ENCODE data around the gene MED13L. TPM values are rescaled to one million over a fixed set of nuclear protein-coding genes. Genes with fewer than 3 reads are reported as not detected.
A peak's percentile ranks its signal among the peaks of the same experiment; 100 is the strongest.

The MED13L gene
- total and polyA plus RNA-seq, 2 donors (not counting 3 experiments of a cell fraction or from before 2014, with no cell fraction given): 27.4 to 93.6 TPM

DNA sequence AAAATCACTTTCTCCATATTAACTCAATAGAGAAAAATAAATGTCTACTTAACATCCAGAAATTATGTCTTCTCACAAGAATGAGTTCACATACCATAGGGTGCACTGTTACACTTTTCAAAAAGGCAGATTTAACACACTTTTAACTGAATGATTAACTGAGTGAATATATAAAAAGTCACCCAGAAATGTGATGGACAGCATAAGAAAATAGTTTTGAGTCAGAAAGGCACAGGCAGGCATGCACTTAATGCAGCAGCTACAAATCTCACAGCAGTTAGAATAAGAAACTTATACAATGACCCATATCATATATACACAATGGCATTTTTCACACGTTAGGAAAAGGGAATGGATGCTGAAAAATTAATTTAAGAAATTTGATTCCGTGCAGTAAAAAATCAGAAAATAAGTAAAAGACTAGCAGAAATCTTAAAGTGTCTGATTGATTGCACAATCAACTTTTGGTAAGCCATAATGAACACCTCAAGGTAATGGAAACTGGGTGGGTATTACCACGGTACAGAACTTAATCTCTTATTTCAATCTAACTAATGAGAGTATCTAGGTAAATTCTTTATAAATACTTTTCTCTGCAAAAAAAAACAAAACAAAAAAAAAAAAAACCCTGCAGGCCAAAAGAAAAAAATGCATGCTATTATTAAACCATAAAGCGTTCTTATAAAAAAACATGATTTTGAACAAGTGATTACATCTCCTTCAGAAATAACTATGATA, 3.5 kb downstream of the MED13L start:
- ChIA-PET POLR2A (no interaction called here), CTCF (interaction anchor here (0.6 to 2.5 kb wide), 3 partner anchors 133 to 339 kb away, joined by 3 to 20 read pairs (median 3); no protein-coding TSS in a partner anchor)
- intact Hi-C loops (cut with micrococcal nuclease) (no loop called here), dilution Hi-C loops (cut with MboI; ENCODE audit: extremely low pct_ligation_motif_present, low sequenced_read_pairs) (no loop called here)
- Histone ChIP-seq H3K4me3 (replicated peaks in 1 of 3; ENCODE audit: insufficient read depth in 1 of 3, low read depth in 1 of 3, low read length in 3 of 3) (no peak overlapping the region), H3K27ac (ENCODE audit: insufficient read depth, low read depth, low read length) (no peak overlapping the region), H3K27me3 (ENCODE audit: control insufficient read depth in 2 of 2, insufficient read depth in 2 of 2, low read length in 2 of 2) (no peaks in the 10 kb centered on the region), H3K79me2 (ENCODE audit: control insufficient read depth, insufficient read depth, low read length) (peaks cover 71% of the 10 kb centered on the region), H4K20me1 (replicated peaks; ENCODE audit: control insufficient read depth, extremely low read depth, insufficient read depth, low read length) (peaks cover 21% of the 10 kb centered on the region), H2AFZ (ENCODE audit: low read depth, low read length) (no peak overlapping the region), H3K36me3 (ENCODE audit: control insufficient read depth in 2 of 2, extremely low read depth in 1 of 2, insufficient read depth in 2 of 2, low read length in 2 of 2) (no peaks in the 10 kb centered on the region), H3K9me3 (replicated peaks; ENCODE audit: control insufficient read depth, insufficient read depth, low read length) (no peaks in the 10 kb centered on the region), H3K4me1 (ENCODE audit: control insufficient read depth, extremely low read depth, insufficient read depth, low read length) (peaks cover 19% of the 10 kb centered on the region), H3K9me1 (replicated peaks; ENCODE audit: control insufficient read depth, extremely low read depth, insufficient read depth, low read length) (no peaks in the 10 kb centered on the region), H3K9ac (replicated peaks; ENCODE audit: extremely low read depth, insufficient read depth, low read length) (no peak overlapping the region), H3K4me2 (ENCODE audit: insufficient read depth, low read length) (peak overlapping the region; percentile 98)
- FAIRE-seq: peak; percentile 12
- DNase-seq (ENCODE audit: low read depth, low spot score): no peak
- no TSS peak for BruUV-seq (replicated peaks)
- TF ChIP-seq JUN (IDR thresholded peaks at IDR 0.05; ENCODE audit: borderline replicate concordance, insufficient read depth, insufficient read length, low read depth) (no peak), EZH2 (IDR thresholded peaks at IDR 0.05; ENCODE audit: borderline replicate concordance, low read depth, low read length, severe bottlenecking) (no peak), POLR2AphosphoS5 (IDR thresholded peaks at IDR 0.05; ENCODE audit: insufficient read depth, low read depth, low read length) (no peak), POLR2A (IDR thresholded peaks at IDR 0.05; ENCODE audit: low read depth, low read length) (no peak), FOS (IDR thresholded peaks at IDR 0.05; ENCODE audit: borderline replicate concordance, insufficient read depth, low read length) (no peak), MYC (IDR thresholded peaks at IDR 0.05; ENCODE audit: low read depth, low read length) (no peak), GATA2 (IDR thresholded peaks at IDR 0.05; ENCODE audit: insufficient read depth, insufficient read length, low read depth, low read length) (no peak)
- TF ChIP-seq, protein P1, sequence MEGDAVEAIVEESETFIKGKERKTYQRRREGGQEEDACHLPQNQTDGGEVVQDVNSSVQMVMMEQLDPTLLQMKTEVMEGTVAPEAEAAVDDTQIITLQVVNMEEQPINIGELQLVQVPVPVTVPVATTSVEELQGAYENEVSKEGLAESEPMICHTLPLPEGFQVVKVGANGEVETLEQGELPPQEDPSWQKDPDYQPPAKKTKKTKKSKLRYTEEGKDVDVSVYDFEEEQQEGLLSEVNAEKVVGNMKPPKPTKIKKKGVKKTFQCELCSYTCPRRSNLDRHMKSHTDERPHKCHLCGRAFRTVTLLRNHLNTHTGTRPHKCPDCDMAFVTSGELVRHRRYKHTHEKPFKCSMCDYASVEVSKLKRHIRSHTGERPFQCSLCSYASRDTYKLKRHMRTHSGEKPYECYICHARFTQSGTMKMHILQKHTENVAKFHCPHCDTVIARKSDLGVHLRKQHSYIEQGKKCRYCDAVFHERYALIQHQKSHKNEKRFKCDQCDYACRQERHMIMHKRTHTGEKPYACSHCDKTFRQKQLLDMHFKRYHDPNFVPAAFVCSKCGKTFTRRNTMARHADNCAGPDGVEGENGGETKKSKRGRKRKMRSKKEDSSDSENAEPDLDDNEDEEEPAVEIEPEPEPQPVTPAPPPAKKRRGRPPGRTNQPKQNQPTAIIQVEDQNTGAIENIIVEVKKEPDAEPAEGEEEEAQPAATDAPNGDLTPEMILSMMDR (IDR thresholded peaks at IDR 0.05; ENCODE audit: extremely low read depth in 1 of 2, insufficient read depth in 1 of 2, low read depth in 1 of 2, low read length in 2 of 2): no peak
- TF ChIP-seq, protein P2, sequence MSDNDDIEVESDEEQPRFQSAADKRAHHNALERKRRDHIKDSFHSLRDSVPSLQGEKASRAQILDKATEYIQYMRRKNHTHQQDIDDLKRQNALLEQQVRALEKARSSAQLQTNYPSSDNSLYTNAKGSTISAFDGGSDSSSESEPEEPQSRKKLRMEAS (IDR thresholded peaks at IDR 0.05; ENCODE audit: insufficient read depth, insufficient read length): no peak
